ENCODE measurements around the gene ERICH2.
"Not testable (repeated sequence)": the region's sequence is repeated elsewhere in the genome, so short reads cannot be mapped to it uniquely, and the experiment has no call there.

ERICH2 gene

DNA sequence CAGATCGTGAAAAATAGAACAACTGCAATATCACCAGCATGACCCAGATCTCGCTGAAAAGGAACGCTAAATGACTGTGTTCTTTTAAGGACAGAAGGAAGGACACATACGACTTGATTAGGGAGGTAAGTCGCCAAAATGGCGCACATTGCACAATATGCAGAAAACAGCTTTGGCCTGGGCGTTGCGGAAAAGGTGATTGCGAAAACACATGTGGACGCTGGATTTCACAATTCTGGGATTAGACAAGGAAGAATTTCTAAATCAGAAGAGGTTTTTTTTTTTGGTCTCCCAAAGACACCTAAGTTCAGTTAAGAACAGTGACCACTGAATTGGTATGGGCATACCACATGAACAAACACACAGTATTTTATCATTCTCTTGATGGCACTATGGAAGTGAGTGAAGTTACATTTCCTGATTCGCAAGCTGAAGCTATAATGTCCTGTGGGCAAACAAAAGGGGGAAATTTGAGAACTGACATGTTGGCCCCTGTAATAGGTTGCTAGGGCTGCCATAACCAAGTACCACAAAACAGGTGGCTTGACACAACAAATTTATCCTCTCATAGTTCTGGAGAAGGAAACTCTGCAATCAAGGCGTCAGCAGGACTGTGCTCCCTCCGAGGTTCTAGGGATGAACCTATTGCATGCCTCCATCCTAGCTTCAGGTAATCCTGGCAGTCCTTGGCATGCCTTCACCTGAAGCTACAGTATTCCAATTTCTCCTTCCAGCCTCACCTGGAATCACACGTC is 25.8 kb upstream of the ERICH2 start:
- TF ChIP-seq, protein P1, sequence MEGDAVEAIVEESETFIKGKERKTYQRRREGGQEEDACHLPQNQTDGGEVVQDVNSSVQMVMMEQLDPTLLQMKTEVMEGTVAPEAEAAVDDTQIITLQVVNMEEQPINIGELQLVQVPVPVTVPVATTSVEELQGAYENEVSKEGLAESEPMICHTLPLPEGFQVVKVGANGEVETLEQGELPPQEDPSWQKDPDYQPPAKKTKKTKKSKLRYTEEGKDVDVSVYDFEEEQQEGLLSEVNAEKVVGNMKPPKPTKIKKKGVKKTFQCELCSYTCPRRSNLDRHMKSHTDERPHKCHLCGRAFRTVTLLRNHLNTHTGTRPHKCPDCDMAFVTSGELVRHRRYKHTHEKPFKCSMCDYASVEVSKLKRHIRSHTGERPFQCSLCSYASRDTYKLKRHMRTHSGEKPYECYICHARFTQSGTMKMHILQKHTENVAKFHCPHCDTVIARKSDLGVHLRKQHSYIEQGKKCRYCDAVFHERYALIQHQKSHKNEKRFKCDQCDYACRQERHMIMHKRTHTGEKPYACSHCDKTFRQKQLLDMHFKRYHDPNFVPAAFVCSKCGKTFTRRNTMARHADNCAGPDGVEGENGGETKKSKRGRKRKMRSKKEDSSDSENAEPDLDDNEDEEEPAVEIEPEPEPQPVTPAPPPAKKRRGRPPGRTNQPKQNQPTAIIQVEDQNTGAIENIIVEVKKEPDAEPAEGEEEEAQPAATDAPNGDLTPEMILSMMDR (conservative IDR thresholded peaks at IDR 0.05), result no peak
- H3K27ac ChIP-seq, result peak overlapping the region; percentile 35

DNA sequence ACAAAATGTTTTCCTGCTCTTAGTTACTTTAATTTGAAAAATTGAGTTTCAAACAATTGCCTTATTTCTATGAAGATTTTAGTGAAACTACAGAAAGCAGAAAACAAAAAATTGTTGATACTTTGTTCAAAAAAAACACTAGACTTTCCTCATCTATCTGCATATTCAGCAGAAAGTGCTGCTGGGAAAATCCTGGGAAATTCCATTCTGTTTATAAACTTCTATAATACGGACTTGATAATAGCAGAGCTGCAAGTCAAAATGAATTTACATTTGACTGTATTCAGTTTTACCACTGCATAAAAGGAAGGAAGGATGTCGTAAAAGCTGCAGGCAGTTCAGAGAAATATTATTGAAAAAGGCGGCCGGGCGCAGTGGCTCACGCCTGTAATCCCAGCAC is 24.9 kb upstream of the ERICH2 start:
- TF ChIP-seq, protein P1 (conservative IDR thresholded peaks at IDR 0.05), result no peak
- peak overlapping the region; percentile 35 for H3K27ac ChIP-seq

DNA sequence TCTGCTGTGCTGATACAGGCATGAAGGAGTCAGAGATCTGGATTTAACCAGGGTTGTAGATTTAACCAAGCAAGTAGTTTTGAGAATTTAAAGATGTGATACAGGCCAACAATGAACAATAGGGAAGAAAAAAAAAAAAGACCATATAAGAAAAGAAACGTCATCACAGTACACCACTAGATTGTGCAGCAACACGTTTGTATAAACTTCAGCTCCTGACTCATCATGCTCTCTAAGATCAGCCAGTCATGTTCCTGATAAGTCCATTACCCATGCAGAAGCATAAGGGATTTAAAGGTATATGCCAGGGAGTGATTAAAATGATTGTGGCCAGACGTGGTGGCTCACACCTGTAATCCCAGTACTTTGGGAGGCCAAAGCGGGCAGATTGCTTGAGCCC is 22.3 kb upstream of the ERICH2 start:
- TF ChIP-seq, protein P1 (conservative IDR thresholded peaks at IDR 0.05), result no peak
- H3K27ac ChIP-seq, result no peak overlapping the region

DNA sequence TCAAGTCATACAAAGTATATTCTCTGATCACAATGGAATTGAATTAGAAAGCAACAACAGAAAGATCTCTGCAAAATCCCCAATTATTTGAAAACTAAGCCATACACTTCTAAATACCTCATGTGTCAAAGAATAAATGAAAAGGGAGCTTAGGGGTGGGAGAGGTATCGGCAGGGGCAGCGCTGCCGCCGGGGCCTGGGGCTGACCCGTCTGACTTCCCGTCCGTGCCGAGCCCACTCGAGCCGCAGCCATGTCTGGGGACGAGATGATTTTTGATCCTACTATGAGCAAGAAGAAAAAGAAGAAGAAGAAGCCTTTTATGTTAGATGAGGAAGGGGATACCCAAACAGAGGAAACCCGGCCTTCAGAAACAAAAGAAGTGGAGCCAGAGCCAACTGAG is 18.6 kb upstream of the ERICH2 start:
- not testable (repeated sequence) for H3K27ac ChIP-seq

DNA sequence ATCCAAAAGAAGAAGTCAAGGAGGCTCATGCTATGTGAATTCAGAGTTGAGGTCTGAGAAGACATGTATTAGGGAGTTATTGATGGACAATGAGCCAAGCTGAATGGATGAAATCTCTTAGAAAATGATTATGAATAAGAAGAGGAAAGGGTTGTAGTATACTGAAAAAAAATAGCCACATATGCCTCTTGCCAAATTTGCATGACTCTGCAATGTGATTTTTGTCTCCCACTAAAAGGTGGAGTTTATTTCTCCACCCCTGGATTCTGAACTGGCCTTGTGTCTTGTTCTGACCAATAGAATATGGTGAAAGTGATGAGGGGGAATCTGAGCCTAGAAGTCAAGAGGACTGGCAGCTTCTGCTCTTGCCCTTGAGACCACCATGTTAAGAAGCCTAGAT is 8.6 kb upstream of the ERICH2 start:
- TF ChIP-seq, protein P1 (conservative IDR thresholded peaks at IDR 0.05), result no peak
- no peak overlapping the region for H3K27ac ChIP-seq

DNA sequence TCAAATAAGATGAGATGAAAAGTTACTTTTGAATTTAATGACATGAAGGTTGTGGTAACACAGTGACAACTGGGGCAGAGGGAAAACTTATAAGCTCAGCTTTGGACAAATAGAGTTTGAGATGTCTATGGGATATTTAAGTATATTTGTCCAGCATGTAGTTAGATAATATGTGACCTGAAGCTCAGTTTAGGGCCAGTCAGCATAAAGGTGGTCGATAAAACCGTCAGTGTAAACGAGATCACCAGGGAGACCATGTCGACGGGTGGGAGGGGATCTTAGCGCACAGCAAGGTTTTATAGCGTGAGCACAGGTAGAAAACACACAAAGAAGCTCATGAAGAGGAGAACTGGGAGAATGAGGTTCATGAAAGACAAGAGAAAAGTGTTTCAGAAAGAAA is 7.4 kb upstream of the ERICH2 start:
- TF ChIP-seq, protein P1 (conservative IDR thresholded peaks at IDR 0.05), result no peak

DNA sequence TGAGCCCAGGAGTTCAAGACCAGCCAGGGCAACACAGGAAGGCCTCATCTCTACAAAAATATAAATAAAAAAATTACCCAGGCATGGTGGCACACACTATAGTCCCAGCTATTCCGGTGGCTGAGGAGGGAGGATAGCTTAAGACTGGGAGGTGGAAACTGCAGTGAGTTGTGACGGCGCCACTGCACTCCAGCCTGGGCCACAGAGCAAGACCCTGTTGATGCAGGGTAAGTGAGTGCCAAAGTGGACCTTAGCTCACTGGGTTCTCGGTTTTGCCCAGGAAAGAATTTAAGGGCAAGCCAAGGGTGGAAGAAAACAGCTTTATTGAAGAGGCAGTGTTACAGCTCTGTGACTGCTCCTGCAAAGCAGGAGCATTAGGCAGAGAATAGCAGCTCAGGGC is 6.9 kb upstream of the ERICH2 start:
- peak overlapping the region; percentile 63; the same call in 1 of the 2 replicates for H3K27ac ChIP-seq
- TF ChIP-seq, protein P1 (conservative IDR thresholded peaks at IDR 0.05), result no peak

More for the DNA sequence above, 7.4 kb upstream of the ERICH2 start:
- peak overlapping the region; percentile 63; the same call in 1 of the 2 replicates for H3K27ac ChIP-seq

DNA sequence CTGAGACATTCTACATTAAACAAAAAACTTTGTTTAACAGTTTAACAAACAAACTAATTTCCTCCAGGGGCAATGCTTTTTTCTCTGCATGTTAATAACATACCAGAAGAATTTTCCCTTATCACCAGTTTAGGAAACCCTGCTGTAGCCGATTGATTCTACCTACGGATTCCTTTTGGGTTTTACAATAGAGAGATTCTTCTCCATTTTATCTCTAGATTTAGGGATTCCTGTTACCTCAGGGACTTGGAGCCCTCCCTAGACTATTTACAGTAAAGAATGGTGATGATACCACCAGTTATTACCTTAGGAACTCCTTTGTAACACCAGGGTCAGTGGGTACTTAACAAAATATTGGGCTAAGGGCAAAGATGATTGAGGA is 5.3 kb upstream of the ERICH2 start:
- TF ChIP-seq, protein P1 (conservative IDR thresholded peaks at IDR 0.05), result no peak
- peak overlapping the region; percentile 63 for H3K27ac ChIP-seq
